H1 (cell line): ENCODE results near the gene CLNS1A. TPM values are rescaled to one million over a fixed set of nuclear protein-coding genes. Genes with fewer than 3 reads are reported as not detected.

Experiments used
- JUND ChIP-seq: IDR thresholded peaks from 2 replicates; pipeline ENCODE4 v1.6.1; 2011; ENCODE audit warnings: mild to moderate bottlenecking, improper control_type of control experiment, low read length
- polyA plus RNA-seq, 7 experiments: library from polyadenylated mRNA; depleted of rRNA in 3 of 7; stranded (reverse) in 5 of 7; unstranded in 2 of 7; fragments of >200 nt in 5 of 7; fragments of 200-250 nt in 2 of 7; gene quantifications; 1 replicate in 5 of 7; 2 replicates in 1 of 7; 4 replicates in 1 of 7; pipeline versions ENCODE4 v1.2.1 to v1.2.3, GENCODE V29; 2011 to 2013; ENCODE audit warnings: missing spikeins in 2 of 7, mixed read lengths in 2 of 7
- total RNA-seq: library from RNA; stranded (reverse); fragmentation: NEBNext Ultra II Directional; extraction: Animal tissue kit (Norgen Biotek cat#: 25700); gene quantifications from 2 replicates; pipeline ENCODE4 v1.2.1, GENCODE V29; 2021

Gene CLNS1A
- total and polyA plus RNA-seq, 2 of the 8 experiments (the other 6 are each of a cell fraction or from before 2014, with no cell fraction given): 136 to 177 TPM

- no peak for TF ChIP-seq JUND
These were observed 34.7 kb upstream of the CLNS1A start (continued) for GRCh38 chr11:77672264-77672663.
